Upper lobe of left lung (tissue), 4 donors: Measurements from ENCODE around the gene NUMBL.

Experiments used
- CTCF ChIP-seq, 6 experiments: fragments of 450-650 bp in 4 of 6; fragments of 200-600 bp in 2 of 6; sonication (generic) in 2 of 6; IDR thresholded peaks; one replicate each; pipeline ENCODE4 v1.5.1; 2016 to 2019; ENCODE audit warnings: antibody characterized with exemption in 6 of 6
- EP300 ChIP-seq, 4 donors: sonication (generic); formaldehyde crosslinking; IDR thresholded peaks; one replicate each; pipeline ENCODE4 v1.5.1; 2017; ENCODE audit warnings: antibody characterized with exemption in 4 of 4, control low read depth in 2 of 4

DNA sequence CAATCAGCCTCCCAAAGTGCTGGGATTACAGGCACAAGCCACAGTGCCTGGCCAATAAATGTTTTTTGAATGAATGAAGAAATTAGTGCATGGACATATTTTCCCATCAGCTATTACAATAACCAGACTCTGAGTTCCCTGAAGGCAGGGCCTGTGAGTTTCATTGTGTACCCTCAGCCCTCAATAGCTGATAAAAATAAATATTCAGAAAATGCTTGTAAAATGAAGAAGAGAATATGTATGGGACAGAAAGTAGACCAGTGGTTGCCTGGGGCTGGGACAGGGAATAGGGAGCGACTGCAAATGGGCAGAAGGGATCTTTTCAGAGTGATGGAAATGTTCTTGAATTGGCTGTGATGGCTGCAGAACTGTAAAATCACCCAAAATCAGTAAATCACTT, 28.8 kb downstream of the NUMBL start:
- TF ChIP-seq CTCF (IDR thresholded peaks at IDR 0.05) = no peak
- TF ChIP-seq EP300 (IDR thresholded peaks at IDR 0.05) = no peak
